Measurements from ENCODE around the gene SEC24D.

The SEC24D gene

GRCh38 chr4:118811832-118812231, 24.1 kb downstream of the SEC24D start:
- no peak for FAIRE-seq
- no peak for DNase-seq (ENCODE audit: insufficient read length, low spot score)
- no peak for TF ChIP-seq CTCF (IDR thresholded peaks at IDR 0.05; ENCODE audit: insufficient read depth, missing control alignments)

- no peak for FAIRE-seq
- TF ChIP-seq CTCF (IDR thresholded peaks at IDR 0.05; ENCODE audit: insufficient read depth, missing control alignments), result no peak
These were observed 24.7 kb downstream of the SEC24D start for GRCh38 chr4:118810991-118811764.

GRCh38 chr4:118807659-118808058, 28.3 kb downstream of the SEC24D start:
- DNase-seq (ENCODE audit: insufficient read length, low spot score), result no peak
- FAIRE-seq, result no peak
- no peak for TF ChIP-seq CTCF (IDR thresholded peaks at IDR 0.05; ENCODE audit: insufficient read depth, missing control alignments)

More at GRCh38 chr4:118810991-118811764, 24.7 kb downstream of the SEC24D start:
- DNase-seq (ENCODE audit: insufficient read length, low spot score), result no peak

- DNase-seq (ENCODE audit: insufficient read length, low spot score), result no peak
- FAIRE-seq, result no peak
- no peak for TF ChIP-seq CTCF (IDR thresholded peaks at IDR 0.05; ENCODE audit: insufficient read depth, missing control alignments)
These were observed 32.7 kb downstream of the SEC24D start for GRCh38 chr4:118803253-118803652.

GRCh38 chr4:118801895-118802575, 33.9 kb downstream of the SEC24D start:
- no peak for FAIRE-seq
- no peak for TF ChIP-seq CTCF (IDR thresholded peaks at IDR 0.05; ENCODE audit: insufficient read depth, missing control alignments)
- no peak for DNase-seq (ENCODE audit: insufficient read length, low spot score)

GRCh38 chr4:118799231-118799942, 36.5 kb downstream of the SEC24D start:
- no peak for FAIRE-seq
- TF ChIP-seq CTCF (IDR thresholded peaks at IDR 0.05; ENCODE audit: insufficient read depth, missing control alignments), result no peak
- DNase-seq (ENCODE audit: insufficient read length, low spot score), result no peak

Measured in D721Med (cell line).